Activated CD4-positive, alpha-beta T cell treated with anti-CD3 and anti-CD28 coated beads for 36 hours (primary cell): Measurements from ENCODE around the gene DSCAM. TPM values are rescaled to one million over a fixed set of nuclear protein-coding genes. Genes with fewer than 3 reads are reported as not detected.

Experiments used
- ATAC-seq: fragments of 200-7000 bp; cut with Tn5 transposase; one replicate; pipeline ENCODE4 v1.10.0; 2021; ENCODE audit warnings: mild to moderate bottlenecking, moderate library complexity
- CTCF ChIA-PET: fragments of 350-600 bp; sonication (Branson Sonifier 250); formaldehyde crosslinking; loops from one replicate; lab custom pipeline; 2021; ENCODE audit warnings: antibody characterized with exemption; lab: Charles Lee
- POLR2A ChIA-PET: fragments of 350-600 bp; sonication (Branson Sonifier 250); formaldehyde crosslinking; loops from one replicate; lab custom pipeline; 2021; ENCODE audit warnings: antibody characterized with exemption, inconsistent platforms; lab: Charles Lee
- DNase-seq: peaks from one replicate; pipeline ENCODE4 v3.0.0-alpha.2; 2020
- H3K27ac Mint-ChIP-seq: one replicate; pipeline ENCODE4 v1.8.0; 2021; ENCODE audit warnings: mixed read lengths
- H3K27me3 Mint-ChIP-seq: one replicate; pipeline ENCODE4 v1.8.0; 2021; ENCODE audit warnings: mixed read lengths
- H3K36me3 Mint-ChIP-seq: one replicate; pipeline ENCODE4 v1.8.0; 2021; ENCODE audit warnings: low read depth, mixed read lengths
- H3K4me1 Mint-ChIP-seq: one replicate; pipeline ENCODE4 v1.8.0; 2021; ENCODE audit warnings: mixed read lengths
- H3K4me3 Mint-ChIP-seq: one replicate; pipeline ENCODE4 v1.8.0; 2021; ENCODE audit warnings: mild to moderate bottlenecking, moderate library complexity, mixed read lengths
- H3K9me3 Mint-ChIP-seq: one replicate; pipeline ENCODE4 v1.8.0; 2021; ENCODE audit warnings: low read depth, mixed read lengths
- intact Hi-C, 2 experiments: fragments of 100-400 bp; cut with DNase I in 1 of 2; cut with micrococcal nuclease in 1 of 2; formaldehyde crosslinking; loops; one replicate each; pipeline versions ENCODE4 v1.14.2 to v1.15.1; 2022 to 2024; cut with DNase I, micrococcal nuclease
- total RNA-seq, 2 experiments: library from RNA; stranded (reverse); gene quantifications; one replicate each; pipeline ENCODE4 v1.2.3, GENCODE V29; 2021

Gene DSCAM
- total RNA-seq, 2 experiments from 2014 or later = not detected

GRCh38 chr21:40851749-40852148 lies 4.8 kb upstream of the DSCAM start:
- Mint-ChIP-seq H3K4me1 (no peaks in the 10 kb centered on the region), H3K27me3 (peaks cover 26% of the 10 kb centered on the region), H3K27ac (no peak overlapping the region), H3K4me3 (no peak overlapping the region), H3K36me3 (no peaks in the 10 kb centered on the region), H3K9me3 (no peaks in the 10 kb centered on the region)
- no peak for ATAC-seq
- ChIA-PET CTCF (no interaction called here), POLR2A (no interaction called here)
- intact Hi-C loops = no loop called here
- DNase-seq = no peak

- no peaks in the 10 kb centered on the region for H3K9me3 Mint-ChIP-seq
- POLR2A ChIA-PET = no interaction called here
- H3K36me3 Mint-ChIP-seq = no peaks in the 10 kb centered on the region
- ATAC-seq = no peak
- CTCF ChIA-PET = no interaction called here
- no peak overlapping the region for H3K4me3 Mint-ChIP-seq
- no peaks in the 10 kb centered on the region for H3K4me1 Mint-ChIP-seq
- intact Hi-C loops = no loop called here
- no peak overlapping the region for H3K27ac Mint-ChIP-seq
- peaks cover 31% of the 10 kb centered on the region for H3K27me3 Mint-ChIP-seq
- DNase-seq = no peak
Measured at GRCh38 chr21:40850071-40850470, 3.1 kb upstream of the DSCAM start.

GRCh38 chr21:40847951-40848350 lies 993 bp upstream of the DSCAM start:
- POLR2A ChIA-PET = no interaction called here
- Mint-ChIP-seq H3K27ac (no peak overlapping the region), H3K4me1 (no peaks in the 10 kb centered on the region), H3K36me3 (no peaks in the 10 kb centered on the region), H3K9me3 (no peaks in the 10 kb centered on the region), H3K4me3 (no peak overlapping the region), H3K27me3 (peaks cover 31% of the 10 kb centered on the region)
- intact Hi-C loops = no loop called here
- CTCF ChIA-PET = interaction anchor here (1.3 kb wide), 1 partner anchor 15 kb away, joined by 3 read pairs; no protein-coding TSS in a partner anchor
- DNase-seq (no peak), ATAC-seq (no peak)

- Mint-ChIP-seq H3K9me3 (no peaks in the 10 kb centered on the region), H3K4me3 (no peak overlapping the region), H3K27ac (no peak overlapping the region), H3K4me1 (peaks cover 2% of the 10 kb centered on the region), H3K36me3 (no peaks in the 10 kb centered on the region), H3K27me3 (peaks cover 44% of the 10 kb centered on the region)
- no peak for DNase-seq
- no peak for ATAC-seq
- intact Hi-C loops = no loop called here
- ChIA-PET CTCF (no interaction called here), POLR2A (no interaction called here)
Measured at GRCh38 chr21:40846103-40846502, 855 bp downstream of the DSCAM start.

- ATAC-seq (no peak), DNase-seq (no peak)
- Mint-ChIP-seq H3K9me3 (no peaks in the 10 kb centered on the region), H3K36me3 (no peaks in the 10 kb centered on the region), H3K4me1 (peaks cover 2% of the 10 kb centered on the region), H3K27me3 (peaks cover 47% of the 10 kb centered on the region), H3K27ac (no peak overlapping the region), H3K4me3 (no peak overlapping the region)
- ChIA-PET POLR2A (no interaction called here), CTCF (no interaction called here)
- intact Hi-C loops = no loop called here
Measured at GRCh38 chr21:40845441-40845995, 1.4 kb downstream of the DSCAM start.

- no peaks in the 10 kb centered on the region for H3K9me3 Mint-ChIP-seq
- H3K27ac Mint-ChIP-seq = no peak overlapping the region
- ChIA-PET POLR2A (no interaction called here), CTCF (no interaction called here)
- DNase-seq (no peak), ATAC-seq (no peak)
- H3K4me3 Mint-ChIP-seq = no peak overlapping the region
- intact Hi-C loops = no loop called here
- H3K36me3 Mint-ChIP-seq = no peaks in the 10 kb centered on the region
- peaks cover 2% of the 10 kb centered on the region for H3K4me1 Mint-ChIP-seq
- peaks cover 50% of the 10 kb centered on the region for H3K27me3 Mint-ChIP-seq
Measured at GRCh38 chr21:40844935-40845334, 2.0 kb downstream of the DSCAM start.

GRCh38 chr21:40842197-40842552 lies 4.8 kb downstream of the DSCAM start:
- ChIA-PET CTCF (no interaction called here), POLR2A (no interaction called here)
- no peaks in the 10 kb centered on the region for H3K36me3 Mint-ChIP-seq
- ATAC-seq (no peak), DNase-seq (no peak)
- no peak overlapping the region for H3K27ac Mint-ChIP-seq
- intact Hi-C loops = no loop called here
- peaks cover 2% of the 10 kb centered on the region for H3K4me1 Mint-ChIP-seq
- peaks cover 39% of the 10 kb centered on the region for H3K27me3 Mint-ChIP-seq
- H3K4me3 Mint-ChIP-seq = no peak overlapping the region
- H3K9me3 Mint-ChIP-seq = no peaks in the 10 kb centered on the region

GRCh38 chr21:40841524-40842196 lies 5.3 kb downstream of the DSCAM start:
- no peak overlapping the region for H3K27ac Mint-ChIP-seq
- ATAC-seq (no peak), DNase-seq (peak; percentile 21)
- ChIA-PET POLR2A (no interaction called here), CTCF (no interaction called here)
- no peaks in the 10 kb centered on the region for H3K36me3 Mint-ChIP-seq
- no peak overlapping the region for H3K4me3 Mint-ChIP-seq
- peaks cover 39% of the 10 kb centered on the region for H3K27me3 Mint-ChIP-seq
- H3K9me3 Mint-ChIP-seq = no peaks in the 10 kb centered on the region
- intact Hi-C loops = no loop called here
- peaks cover 2% of the 10 kb centered on the region for H3K4me1 Mint-ChIP-seq

- no peak overlapping the region for H3K27ac Mint-ChIP-seq
- intact Hi-C loops = no loop called here
- H3K36me3 Mint-ChIP-seq = no peaks in the 10 kb centered on the region
- H3K9me3 Mint-ChIP-seq = peaks cover 3% of the 10 kb centered on the region
- POLR2A ChIA-PET = no interaction called here
- H3K4me1 Mint-ChIP-seq = peaks cover 2% of the 10 kb centered on the region
- no peak for ATAC-seq
- peaks cover 37% of the 10 kb centered on the region for H3K27me3 Mint-ChIP-seq
- CTCF ChIA-PET = no interaction called here
- no peak overlapping the region for H3K4me3 Mint-ChIP-seq
- no peak for DNase-seq
Measured at GRCh38 chr21:40840401-40841125, 6.4 kb downstream of the DSCAM start.

DNA sequence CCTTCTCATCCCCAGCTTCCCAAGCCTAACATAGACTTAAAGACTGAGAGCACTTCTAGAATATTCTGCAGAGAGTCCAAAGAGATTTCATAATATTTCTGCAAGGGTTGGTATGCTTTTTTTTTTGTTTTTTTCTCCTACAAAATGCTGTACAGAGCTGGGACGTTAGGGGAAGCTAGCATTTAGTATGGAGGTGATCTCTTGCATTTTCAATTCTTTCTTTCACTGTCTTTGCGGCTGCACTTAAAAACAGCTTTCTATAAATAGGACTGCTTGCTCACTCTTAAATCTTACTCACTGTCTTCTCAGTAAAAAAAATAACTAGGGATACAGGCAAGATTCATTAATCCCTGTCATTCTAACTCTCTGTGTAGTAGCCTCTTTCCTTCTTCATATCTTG lies 7.4 kb downstream of the DSCAM start:
- Mint-ChIP-seq H3K4me1 (peaks cover 2% of the 10 kb centered on the region), H3K27me3 (peaks cover 33% of the 10 kb centered on the region), H3K9me3 (peaks cover 3% of the 10 kb centered on the region), H3K27ac (no peak overlapping the region), H3K4me3 (no peak overlapping the region), H3K36me3 (no peaks in the 10 kb centered on the region)
- ChIA-PET CTCF (no interaction called here), POLR2A (no interaction called here)
- DNase-seq (no peak), ATAC-seq (no peak)
- intact Hi-C loops = no loop called here

GRCh38 chr21:40837456-40837855 lies 9.5 kb downstream of the DSCAM start:
- Mint-ChIP-seq H3K9me3 (peaks cover 3% of the 10 kb centered on the region), H3K4me3 (no peak overlapping the region), H3K4me1 (peaks cover 2% of the 10 kb centered on the region), H3K36me3 (no peaks in the 10 kb centered on the region), H3K27ac (no peak overlapping the region), H3K27me3 (peaks cover 33% of the 10 kb centered on the region)
- ChIA-PET POLR2A (no interaction called here), CTCF (no interaction called here)
- DNase-seq = no peak
- no peak for ATAC-seq
- intact Hi-C loops = no loop called here

DNA sequence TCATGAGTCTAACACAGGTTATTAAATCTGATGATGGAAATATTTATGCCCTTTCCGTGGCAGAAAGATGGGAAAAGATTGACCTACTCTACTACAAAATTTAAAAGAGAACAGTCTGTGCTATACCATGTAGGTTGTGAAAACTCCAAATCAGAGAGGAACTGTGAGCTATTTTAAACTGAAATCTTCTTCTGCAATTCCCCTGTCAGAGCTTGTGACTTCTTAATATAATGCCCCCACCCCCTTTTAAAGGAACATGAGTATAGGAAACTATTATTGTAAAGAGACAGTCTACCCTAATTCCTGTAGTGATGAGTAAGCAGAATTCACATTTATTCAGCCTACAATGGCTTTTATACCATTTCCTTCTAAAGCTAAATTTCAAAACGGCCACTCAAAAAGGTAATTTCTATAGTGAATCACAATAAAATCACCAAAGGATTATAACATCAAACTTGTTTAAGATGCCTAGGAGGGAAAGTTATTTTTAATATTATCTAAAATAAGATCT lies 11.7 kb downstream of the DSCAM start:
- no peak overlapping the region for H3K27ac Mint-ChIP-seq
- POLR2A ChIA-PET = no interaction called here
- H3K4me1 Mint-ChIP-seq = no peaks in the 10 kb centered on the region
- H3K27me3 Mint-ChIP-seq = peaks cover 16% of the 10 kb centered on the region
- DNase-seq (no peak), ATAC-seq (no peak)
- CTCF ChIA-PET = no interaction called here
- no peaks in the 10 kb centered on the region for H3K36me3 Mint-ChIP-seq
- H3K4me3 Mint-ChIP-seq = no peak overlapping the region
- H3K9me3 Mint-ChIP-seq = peaks cover 3% of the 10 kb centered on the region
- intact Hi-C loops = no loop called here
